Retinal pigment epithelial cell (primary cell): ENCODE results near the gene TMCC1.

ENCODE experiments used
- DNase-seq: peaks from one replicate; pipeline ENCODE4 v3.0.0-alpha.2; 2010; ENCODE audit warnings: low read depth
- H3K4me3 ChIP-seq: 2 replicates; pipeline ENCODE4 v1.5.1; 2011; ENCODE audit warnings: mild to moderate bottlenecking, low read length, control low read depth, moderate library complexity
- TF ChIP-seq, protein P1 (sequence below): conservative IDR thresholded peaks from 2 replicates; pipeline ENCODE4 v1.5.1; 2011; ENCODE audit warnings: low read depth, low read length, control low read depth, inconsistent platforms

Gene TMCC1

DNA sequence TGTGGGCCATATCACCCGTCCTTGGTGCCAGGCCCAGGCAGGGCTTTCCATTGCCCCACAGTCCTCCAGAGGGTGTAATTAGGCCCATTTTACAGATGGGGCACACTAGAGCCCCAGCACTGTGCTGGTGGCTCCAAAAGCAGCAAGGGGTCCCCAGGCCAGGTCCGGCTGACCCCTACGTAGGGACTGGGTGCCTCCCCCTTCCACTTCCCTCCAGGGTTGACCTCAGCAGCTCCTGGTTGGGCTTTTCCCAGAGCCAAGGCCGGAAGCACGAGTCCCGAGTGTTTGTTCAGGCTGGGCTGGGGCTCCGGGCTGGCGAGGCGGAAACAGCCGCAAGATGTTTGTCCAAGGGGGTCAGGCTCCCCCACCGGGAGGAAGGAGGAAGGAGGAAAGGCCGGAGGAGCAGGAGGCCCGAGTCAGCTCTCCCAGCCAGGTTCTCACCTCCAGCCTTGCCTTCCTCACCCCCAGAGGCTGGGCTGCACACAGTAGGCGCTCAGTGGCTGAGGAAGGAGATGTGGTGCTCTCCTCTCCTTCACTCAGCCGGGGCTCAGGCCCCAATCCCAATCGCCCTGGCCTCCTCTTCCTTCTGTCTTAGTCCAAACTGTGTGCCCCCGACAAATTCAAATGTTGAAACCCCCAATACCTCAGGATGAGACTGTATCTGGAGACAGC, 269.9 kb downstream of the TMCC1 start:
- no peak for DNase-seq
- H3K4me3 ChIP-seq, result no peak overlapping the region
- TF ChIP-seq, protein P1, sequence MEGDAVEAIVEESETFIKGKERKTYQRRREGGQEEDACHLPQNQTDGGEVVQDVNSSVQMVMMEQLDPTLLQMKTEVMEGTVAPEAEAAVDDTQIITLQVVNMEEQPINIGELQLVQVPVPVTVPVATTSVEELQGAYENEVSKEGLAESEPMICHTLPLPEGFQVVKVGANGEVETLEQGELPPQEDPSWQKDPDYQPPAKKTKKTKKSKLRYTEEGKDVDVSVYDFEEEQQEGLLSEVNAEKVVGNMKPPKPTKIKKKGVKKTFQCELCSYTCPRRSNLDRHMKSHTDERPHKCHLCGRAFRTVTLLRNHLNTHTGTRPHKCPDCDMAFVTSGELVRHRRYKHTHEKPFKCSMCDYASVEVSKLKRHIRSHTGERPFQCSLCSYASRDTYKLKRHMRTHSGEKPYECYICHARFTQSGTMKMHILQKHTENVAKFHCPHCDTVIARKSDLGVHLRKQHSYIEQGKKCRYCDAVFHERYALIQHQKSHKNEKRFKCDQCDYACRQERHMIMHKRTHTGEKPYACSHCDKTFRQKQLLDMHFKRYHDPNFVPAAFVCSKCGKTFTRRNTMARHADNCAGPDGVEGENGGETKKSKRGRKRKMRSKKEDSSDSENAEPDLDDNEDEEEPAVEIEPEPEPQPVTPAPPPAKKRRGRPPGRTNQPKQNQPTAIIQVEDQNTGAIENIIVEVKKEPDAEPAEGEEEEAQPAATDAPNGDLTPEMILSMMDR, result no peak

DNA sequence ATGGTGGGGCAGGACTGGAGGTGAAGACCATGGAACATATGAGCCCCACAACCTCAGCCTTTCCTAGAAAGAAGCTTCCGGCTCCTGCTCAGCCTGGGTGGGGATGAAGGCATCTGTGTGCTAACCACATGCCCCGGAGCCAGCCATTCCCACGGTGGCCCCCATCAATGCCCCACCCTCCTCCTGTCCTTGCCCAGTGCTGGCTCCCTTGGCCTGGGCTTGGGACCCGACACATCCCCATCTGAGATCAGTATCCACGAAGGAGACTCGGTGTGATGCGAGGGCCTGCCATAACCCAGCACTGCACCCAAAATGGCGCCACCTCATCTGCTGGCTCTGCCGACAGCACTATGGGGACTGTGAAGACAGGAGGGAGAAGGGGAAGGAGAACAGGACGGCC, 270.6 kb downstream of the TMCC1 start:
- DNase-seq, result no peak
- H3K4me3 ChIP-seq, result no peak overlapping the region
- TF ChIP-seq, protein P1, result no peak

DNA sequence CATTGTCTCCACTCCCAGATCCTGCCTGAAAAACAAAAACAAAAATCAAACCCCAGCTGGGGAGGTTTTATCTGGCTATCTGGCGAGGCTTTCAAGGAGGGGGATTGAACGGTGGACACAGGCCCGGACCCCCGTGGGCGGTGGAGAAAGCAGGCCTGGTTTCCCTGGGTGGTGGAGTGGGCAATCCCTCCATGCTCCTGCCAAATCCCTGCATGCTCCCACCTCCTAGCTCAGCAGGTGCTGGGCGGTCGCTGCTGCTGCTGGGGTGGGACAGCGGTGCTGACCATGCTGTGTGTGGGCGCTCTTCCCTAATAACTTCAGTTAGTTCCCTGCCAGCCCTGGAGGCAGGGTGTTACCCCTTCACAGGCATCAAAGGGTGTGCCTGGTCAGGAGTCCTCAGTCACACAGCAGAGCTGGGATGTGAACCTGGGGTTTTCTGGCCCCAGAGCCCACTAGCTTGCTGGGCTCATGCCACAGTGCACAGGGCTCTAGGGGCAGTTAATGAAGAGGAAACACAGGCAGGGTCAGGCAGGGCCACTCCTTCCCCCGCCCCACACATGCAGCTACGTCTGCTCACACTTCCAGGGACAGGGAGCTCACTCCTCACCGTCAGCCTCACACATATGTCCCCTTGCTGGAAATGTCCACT, 271.2 kb downstream of the TMCC1 start:
- H3K4me3 ChIP-seq, result no peak overlapping the region
- TF ChIP-seq, protein P1, result no peak
- DNase-seq, result no peak

DNA sequence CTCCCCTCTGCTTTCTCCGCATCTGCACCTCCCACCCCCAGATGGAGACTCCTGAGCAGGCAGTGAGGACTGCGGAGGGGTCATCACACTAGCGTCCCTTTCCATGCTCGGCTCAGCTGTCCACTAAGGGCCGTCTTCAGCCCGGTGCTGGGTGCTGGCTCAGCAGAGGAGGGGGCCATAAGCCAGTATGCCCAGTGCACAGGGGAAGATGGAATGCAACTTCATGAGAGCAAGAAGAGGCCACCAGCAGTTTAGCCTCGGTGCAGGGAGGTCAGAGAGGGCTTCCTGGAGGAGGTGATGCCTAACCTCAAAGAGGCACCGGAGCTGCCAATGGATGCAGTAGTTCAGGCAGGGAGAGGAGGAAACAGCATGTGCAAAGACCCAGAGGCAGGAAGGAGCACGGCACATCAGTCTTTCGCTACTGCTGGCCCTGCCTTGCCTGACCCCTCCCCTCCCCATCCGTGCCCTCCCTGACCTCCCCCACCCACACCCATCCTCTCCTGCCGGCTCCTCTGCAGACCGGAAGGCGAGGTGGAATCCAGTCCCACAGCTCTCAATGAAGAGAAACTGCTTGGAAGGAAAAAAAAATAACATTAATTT, 271.8 kb downstream of the TMCC1 start:
- no peak for DNase-seq
- H3K4me3 ChIP-seq, result no peak overlapping the region
- TF ChIP-seq, protein P1, result no peak

DNA sequence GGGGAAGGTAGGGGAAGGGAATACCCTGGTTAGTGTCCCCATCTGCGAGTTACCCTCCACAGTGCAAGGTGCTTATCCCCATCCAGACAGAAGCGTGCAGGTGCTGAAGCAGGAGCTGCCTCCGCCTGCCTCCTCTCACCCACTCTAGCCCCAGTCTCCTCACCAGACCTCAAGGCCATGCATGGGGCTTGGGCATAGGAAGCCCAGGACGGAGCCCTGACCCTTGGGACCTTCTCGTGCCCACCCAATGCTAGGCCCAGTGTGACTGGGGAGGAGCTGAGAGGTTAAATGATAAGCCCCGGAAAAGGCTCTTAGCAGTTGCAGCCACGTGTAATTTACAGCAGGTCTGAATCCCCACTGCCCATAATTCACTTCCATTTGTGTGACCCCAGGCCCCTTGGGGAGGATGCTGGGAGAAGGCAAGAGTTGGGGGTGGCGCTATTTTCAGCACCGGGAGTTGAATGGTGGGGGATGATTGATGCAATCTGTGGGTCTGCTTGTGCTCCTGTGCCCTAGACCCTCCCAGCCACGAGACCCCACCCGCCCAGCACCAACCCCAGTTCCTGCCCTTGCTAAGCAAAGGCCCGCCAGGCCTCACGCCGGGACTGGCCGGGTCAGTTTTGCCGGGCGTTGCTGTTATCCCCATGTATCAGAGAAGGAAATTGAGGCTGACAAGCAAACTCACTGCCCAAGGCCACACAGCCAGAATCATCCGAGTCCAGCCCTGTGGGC, 272.5 kb downstream of the TMCC1 start:
- TF ChIP-seq, protein P1, result no peak
- DNase-seq, result no peak
- H3K4me3 ChIP-seq, result no peak overlapping the region

DNA sequence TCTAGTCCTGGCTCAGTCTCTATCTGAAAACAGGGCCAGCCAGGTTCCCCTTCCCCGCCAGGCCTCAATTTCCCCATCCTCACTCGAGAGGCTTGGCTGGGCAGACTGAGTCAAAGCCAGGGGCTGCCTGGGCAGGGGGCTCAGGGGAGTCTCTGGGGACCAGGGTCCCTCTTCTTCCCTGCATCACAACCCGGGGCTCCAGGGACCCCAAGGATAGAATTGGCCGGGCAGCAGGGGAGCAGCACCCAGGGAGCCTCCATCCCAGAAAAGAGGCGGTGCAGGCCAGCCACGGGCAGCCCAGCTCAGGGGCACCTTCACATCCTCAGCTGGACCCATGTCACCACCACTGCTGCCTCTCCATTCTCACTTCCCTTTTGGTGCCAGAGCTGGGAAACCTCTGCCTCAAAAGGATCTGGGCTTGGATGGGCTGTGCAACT, 273.8 kb downstream of the TMCC1 start:
- TF ChIP-seq, protein P1, result no peak
- DNase-seq, result no peak

More for the DNA sequence above, 273.8 kb downstream of the TMCC1 start:
- H3K4me3 ChIP-seq, result no peak overlapping the region
